SU-DHL-6 (cell line): ENCODE data around the gene ANXA8.

Source experiments
- EZH2phosphoT487 ChIP-seq: fragments of 200-600 bp; sonication (generic), shearing (Covaris generic); conservative IDR thresholded peaks from 2 replicates; pipeline ENCODE4 v1.6.1; 2018; ENCODE audit warnings: mild to moderate bottlenecking, antibody characterized with exemption, low read length, moderate library complexity, mixed read lengths
- TF ChIP-seq, protein P1 (sequence below): fragments of 200-600 bp; sonication (generic); IDR thresholded peaks from one replicate; pipeline ENCODE4 v1.5.1; 2017; ENCODE audit warnings: antibody characterized with exemption, mild to moderate bottlenecking, low read length, moderate library complexity; ENCODE audit not compliant: insufficient read depth, poor library complexity, severe bottlenecking

- TF ChIP-seq, protein P1, sequence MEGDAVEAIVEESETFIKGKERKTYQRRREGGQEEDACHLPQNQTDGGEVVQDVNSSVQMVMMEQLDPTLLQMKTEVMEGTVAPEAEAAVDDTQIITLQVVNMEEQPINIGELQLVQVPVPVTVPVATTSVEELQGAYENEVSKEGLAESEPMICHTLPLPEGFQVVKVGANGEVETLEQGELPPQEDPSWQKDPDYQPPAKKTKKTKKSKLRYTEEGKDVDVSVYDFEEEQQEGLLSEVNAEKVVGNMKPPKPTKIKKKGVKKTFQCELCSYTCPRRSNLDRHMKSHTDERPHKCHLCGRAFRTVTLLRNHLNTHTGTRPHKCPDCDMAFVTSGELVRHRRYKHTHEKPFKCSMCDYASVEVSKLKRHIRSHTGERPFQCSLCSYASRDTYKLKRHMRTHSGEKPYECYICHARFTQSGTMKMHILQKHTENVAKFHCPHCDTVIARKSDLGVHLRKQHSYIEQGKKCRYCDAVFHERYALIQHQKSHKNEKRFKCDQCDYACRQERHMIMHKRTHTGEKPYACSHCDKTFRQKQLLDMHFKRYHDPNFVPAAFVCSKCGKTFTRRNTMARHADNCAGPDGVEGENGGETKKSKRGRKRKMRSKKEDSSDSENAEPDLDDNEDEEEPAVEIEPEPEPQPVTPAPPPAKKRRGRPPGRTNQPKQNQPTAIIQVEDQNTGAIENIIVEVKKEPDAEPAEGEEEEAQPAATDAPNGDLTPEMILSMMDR = no peak
- no peak for TF ChIP-seq EZH2phosphoT487
Observed at GRCh38 chr10:47457826-47458225, 26.1 kb downstream of the ANXA8 start.
